GM19468 (cell line): Measurements from ENCODE around the gene ABCC2.
"Not testable (repeated sequence)": the region's sequence is repeated elsewhere in the genome, so short reads cannot be mapped to it uniquely, and the experiment has no call there.

Experiments used
- ATAC-seq: cut with Tn5 transposase; IDR thresholded peaks from one replicate; pipeline ENCODE4 v1.9.1; 2021; ENCODE audit warnings: mild to moderate bottlenecking, moderate library complexity, moderate number of reproducible peaks; ENCODE audit not compliant: unreplicated experiment; ENCODE audit errors: extremely low read depth

ABCC2 gene

DNA sequence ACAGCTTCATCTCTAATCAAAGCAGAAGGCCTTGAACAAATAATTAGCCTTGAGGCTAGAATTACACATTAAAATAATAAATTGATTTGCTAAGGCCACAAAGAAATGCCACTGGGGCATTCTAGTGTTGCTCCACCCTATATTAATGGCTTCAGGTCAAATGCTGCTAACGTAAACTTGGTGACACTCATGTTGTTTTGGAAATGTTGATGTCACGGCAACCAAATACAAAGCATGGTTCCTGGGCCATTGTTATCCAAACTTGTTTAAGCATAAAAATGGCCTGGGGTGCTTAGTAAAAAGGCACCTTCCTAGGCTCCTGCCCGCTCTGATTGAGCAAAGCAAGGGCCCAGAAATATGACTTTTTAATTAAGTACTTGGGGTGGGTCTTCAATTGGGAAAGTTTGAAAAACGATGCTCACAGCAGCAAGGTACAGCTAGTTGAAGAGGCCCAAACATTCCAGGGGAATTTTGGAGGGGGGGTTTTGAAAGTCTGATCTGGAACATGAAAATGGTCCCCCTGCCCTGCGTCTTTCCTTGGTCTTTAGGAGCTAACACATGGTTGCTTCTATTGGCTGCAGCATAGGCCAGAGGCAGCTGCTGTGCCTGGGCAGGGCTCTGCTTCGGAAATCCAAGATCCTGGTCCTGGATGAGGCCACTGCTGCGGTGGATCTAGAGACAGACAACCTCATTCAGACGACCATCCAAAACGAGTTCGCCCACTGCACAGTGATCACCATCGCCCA lies 67.8 kb downstream of the ABCC2 start:
- ATAC-seq = no peak

DNA sequence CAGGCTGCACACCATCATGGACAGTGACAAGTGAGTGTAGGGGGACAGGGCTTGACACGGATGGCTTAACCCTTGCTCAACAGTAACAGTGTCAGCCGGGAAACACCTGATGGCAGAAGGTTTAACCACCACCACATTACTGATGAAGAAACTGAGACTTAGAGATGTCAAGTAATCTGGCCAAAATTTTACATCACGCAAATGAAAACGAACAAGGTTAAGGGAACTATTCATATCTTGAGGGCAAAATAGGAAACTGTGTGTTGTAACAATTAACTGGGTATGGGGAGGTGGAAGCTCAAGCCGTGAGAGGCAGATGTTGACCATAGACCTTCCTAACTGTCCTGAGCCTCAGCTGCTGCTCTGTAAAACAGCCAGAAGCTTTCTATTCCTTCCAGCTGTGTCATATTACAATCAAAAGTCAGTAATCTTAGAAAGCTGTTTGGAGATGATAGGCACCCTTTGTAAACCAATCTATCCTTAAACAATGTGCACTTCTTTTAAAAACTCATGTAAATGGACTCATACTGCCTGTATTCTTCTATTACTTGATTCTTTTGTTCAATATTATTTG lies 68.4 kb downstream of the ABCC2 start:
- no peak for ATAC-seq

DNA sequence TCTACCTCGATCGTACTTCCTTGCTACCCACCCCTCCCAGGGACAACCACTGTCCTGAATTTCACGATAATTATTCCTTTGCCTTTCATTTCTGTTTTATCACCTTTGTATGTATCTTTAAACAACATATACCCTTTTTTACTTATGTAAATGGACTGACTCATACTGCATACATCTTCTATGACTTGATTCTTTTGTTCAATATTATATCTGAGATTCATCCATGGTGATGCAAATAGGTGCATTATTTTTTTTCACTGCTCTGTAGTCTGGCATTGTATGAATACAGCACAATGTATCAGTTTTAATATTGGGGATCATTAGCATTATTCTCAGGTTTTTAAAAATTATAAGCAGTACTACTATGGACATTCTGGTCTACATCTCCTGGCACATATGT lies 69.4 kb downstream of the ABCC2 start:
- ATAC-seq = no peak

DNA sequence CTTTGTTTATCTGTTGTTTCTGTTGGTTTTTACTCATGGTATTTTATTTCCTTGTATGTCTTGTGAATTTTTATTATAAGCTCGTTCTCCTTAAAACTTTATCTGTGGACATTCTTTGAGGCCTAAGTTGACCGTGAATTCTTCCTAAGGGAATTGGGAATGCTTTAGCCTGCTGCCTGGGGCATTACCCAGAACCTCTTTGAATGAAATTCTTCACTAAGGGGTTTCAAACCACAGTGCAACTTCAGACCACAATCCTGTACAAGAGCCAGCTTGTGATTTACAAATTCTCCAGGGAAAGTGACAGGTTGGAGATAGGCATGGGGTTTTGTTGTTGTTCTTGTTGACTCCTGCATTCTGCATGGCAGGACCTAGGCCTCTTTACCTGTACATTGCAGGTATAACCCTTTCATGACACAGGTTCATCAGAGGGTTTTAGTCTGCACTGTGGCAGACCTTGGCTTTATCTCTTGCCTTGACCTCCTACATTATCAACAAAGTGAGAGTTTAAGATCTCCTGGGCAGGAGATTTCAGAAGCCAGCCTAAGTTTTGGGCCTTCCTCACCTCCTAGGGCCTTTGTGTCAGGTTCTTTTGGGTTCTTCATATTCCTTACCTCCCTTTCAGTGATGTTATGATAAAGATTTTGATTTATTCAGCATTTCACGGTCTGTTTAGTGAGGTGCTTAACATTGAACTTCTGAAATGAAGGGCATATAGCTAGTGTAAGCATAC lies 70.2 kb downstream of the ABCC2 start:
- ATAC-seq = no peak

DNA sequence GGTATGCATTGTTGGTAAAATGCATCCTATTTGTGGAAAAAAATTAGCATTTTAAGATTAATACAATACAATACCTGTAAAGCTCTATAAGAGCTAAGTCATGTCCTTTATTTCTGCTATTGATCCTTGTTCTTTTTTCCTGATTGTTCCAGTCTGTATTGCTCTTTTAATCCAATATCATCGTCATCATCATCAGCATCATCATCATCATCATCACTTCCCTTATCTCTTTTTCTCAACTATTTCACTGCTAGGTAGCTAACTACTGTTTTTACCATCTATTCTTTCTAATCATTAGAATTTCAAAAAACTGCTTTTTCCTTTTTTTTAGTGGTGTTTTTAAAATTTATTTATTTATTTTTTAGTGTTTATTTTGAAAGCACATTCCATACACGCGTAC lies 71.2 kb downstream of the ABCC2 start:
- no peak for ATAC-seq

DNA sequence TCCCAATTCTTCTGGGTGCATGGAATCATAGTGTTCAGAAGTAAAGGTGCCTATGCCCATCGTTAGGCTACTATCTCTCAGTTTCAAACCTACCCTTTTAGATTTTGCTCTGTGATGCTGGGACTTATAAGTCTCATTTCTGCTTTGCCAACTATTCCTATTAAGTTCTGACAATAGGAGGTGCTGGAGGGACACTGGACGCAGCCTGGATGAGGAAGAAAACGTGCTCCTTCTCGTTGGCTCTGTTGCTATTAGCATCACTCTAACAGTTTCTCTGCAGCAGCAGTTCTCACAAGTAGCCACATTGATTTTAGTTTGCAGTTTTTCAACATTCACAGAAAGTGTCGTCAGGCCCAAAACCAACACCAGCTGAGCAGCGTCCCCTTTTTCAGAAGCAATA lies 72.4 kb downstream of the ABCC2 start:
- ATAC-seq = no peak

DNA sequence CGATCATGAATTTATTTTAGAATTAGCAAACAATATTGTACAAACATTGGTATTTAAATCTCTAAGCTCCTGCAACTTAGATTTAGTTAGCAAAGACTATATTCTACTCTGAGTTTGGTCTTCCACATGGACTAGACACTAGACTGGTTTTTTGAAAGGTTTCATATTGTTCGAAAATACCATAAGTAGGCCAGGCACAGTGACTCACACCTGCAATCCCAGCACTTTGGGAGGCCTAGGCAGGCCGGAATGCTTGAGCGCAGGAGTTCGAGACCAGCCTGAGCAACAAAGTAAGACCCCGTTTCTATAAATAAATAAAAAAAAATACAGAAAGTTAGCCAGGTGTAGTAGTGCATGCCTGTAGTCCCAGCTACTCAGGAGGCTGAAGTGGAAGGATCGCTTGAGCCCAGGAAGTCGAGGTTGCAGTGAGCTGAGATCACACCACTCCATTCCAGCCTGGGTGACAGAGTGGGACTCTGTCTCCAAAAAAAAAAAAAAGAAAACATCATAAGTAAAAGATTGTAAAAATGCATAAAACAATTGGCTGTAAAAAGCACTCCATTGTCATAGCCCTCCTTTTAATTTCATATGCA lies 73.1 kb downstream of the ABCC2 start:
- no peak for ATAC-seq

DNA sequence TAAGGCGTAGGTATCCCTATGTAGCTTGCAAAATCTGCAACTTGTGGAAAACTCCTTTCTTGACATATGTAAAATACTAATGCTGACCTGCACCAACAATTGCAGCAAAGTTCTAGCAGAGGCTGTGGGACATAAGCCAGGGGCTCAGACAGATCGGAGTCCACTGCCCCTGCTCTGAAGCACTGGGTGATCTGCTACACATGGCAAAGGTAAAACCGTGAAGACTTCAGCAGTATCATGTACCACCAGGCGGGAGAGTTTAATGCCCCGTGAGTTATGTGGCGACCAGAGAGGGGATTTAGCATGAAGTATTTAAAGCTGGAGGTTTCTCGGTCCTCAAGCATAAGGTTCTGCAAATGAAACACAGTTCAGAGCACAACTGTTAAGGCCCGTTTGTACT lies 76.4 kb downstream of the ABCC2 start:
- ATAC-seq = no peak

DNA sequence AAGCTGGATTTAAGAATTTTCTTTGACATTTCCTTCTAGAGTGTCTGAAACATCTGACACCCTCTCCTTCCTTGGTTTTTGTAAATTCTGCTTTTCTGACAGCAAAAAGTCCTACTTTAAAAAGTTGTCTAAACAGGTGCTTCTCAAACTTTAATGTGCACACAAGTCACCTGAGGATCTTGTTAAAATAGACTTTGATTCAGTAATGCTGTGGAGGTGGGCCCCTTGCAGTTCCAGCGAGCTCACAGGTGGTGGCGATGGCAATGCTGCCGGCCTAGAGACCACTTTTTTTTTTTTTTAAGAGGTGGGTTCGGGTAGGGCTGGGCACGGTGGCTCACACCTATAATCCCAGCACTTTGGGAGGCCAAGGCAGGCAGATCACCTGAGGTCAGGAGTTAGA lies 77.1 kb downstream of the ABCC2 start:
- ATAC-seq = no peak

DNA sequence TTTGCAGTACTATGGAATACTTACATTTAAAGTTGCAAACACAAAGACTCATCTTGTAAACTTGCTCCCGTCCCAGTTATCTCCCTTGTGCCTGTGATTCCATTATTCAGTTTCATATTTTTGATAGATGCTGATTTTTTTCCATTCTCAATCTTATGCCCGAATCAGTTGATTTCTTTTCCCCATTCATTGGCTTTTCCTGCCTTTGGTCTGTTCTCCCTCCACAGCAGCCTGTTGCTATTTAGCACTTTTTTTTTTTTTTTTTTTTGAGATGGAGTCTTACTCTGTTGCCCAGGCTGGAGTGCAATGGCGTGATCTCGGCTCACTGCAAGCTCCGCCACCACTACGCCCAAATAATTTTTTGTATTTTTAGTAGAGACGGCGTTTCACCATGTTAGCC lies 78.0 kb downstream of the ABCC2 start:
- ATAC-seq = no peak

DNA sequence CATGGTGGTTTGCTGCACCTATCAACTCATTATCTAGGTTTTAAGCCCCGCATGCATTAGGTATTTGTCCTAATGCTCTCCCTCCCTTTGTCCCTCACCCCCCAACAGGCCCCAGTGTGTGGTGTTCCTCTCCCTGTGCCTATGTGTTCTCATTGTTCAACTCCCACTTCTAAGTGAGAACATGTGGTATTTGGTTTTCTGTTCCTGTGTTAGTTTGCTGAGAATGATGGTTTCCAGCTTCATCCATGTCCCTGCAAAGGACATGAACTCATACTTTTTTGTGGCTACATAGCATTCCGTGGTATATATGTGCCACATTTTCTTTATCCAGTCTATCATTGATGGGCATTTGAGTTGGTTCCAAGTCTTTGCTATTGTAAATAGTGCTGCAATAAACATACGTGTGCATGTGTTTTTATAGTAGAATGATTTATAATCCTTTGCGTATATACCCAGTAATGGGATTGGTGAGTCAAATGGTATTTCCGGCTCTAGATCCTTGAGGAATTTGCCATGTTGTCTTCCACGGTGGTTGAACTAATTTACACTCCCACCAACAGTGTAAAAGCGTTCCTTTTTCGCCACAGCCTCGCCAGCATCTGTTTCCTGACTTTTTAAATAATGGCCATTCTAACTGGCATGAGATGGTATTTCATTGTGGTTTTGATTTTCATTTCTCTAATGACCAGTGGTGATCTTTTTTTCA lies 81.2 kb downstream of the ABCC2 start:
- ATAC-seq = not testable (repeated sequence)

DNA sequence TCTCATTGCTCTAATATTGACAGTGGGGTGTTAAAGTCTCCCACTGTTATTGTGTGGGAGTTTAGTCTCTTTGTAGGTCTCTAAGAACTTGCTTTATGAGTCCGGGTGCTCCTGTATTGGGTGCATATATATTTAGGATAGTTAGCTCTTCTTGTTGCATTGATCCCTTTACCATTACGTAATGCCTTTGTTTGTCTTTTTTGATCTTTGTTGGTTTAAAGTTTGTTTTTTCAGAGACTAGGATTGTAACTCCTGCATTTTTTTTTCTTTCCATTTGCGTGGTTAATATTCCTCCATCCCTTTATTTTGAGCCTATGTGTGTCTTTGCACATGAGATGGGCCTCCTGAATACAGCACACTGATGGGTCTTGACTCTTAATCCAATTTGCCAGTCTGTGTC lies 84.8 kb downstream of the ABCC2 start:
- not testable (repeated sequence) for ATAC-seq

DNA sequence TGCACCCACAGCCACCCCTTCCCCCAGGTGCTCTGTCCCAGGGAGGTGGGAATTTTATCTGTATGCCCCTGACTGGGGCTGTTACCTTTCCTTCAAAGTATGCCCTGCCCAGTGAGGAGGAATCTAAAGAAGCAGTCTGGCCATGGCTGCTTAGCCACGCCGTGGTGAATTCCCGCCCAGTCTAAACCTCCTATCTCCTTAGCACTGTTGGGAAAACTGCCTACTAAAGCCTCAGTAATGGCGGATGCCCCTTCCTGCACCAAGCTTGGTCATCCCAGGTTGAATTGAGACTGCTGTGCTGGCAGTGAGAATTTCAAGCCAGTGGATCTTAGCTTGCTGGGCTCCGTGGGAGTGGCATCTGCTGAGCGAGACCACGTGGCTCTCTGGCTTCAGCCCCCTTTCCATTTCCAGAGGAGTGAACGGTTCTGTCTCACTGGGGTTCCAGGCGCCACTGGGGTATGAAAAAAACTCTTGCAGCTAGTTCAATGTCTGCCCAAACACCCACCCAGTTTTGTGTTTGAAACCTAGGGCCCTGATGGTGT lies 87.2 kb downstream of the ABCC2 start:
- ATAC-seq = no peak

DNA sequence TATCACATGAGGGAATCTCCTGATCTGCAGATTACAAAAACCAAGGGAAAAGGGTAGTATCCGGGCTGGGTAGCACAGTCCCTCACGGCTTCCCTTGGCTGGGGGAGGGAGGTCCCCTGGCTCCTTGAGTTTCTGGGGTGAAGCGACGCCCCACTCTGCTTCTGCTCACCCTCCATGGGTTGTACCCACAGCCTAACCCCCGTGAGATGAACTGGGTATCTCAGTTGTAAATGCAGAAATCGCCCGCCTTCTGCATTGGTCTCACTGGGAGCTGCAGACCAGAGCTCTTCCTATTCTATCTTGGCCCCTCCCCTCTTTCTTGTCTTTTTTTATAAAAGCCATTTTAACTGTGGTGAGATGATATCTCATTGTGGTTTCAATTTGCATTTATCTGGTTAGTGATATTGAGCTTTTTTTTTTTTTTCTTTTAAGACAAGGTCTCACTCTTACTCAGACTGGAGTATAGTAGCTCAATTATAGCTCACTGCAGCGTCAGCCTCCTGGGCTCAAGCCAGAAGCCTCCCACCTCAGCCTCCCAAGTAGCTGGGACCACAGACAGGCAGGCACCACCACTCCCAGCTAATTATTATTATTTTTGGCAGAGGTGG lies 87.8 kb downstream of the ABCC2 start:
- no peak for ATAC-seq

DNA sequence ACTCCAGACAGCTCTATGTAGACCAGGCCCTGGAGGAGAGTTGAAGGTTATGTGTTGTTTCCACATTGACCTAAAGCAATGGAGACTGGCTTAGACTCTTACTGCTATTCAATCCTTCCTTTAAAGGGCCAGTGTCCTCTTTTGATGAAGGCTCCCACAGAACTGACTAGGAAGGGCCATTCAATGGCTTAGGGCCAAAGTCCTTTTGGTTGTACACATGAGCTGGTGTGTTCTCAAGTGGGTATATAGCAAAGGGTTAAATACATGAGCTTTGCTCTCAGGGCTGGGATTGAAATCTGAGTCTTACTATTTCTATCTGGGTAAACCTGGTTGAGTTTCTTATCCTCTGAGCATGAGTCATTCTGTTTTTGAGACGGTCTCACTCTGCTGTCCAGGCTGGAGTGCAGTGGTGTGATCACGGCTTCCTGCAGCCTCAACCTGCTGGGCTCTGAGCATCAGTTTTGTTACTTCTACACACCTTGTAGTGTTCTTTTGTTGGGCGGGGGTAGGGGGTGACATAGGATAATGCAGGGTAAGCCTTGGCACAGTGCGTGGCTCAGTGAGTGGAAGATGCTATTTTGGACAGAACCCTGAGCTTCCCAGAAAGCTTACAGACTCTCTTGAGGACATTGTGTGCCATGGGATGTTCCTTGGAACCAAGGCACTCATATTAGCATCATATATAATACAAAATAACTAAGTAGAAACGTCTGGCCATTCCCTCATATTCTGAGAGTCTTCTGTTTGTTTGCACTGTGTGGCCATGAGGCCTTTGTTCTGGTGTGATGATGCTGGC lies 90.1 kb downstream of the ABCC2 start:
- no peak for ATAC-seq

DNA sequence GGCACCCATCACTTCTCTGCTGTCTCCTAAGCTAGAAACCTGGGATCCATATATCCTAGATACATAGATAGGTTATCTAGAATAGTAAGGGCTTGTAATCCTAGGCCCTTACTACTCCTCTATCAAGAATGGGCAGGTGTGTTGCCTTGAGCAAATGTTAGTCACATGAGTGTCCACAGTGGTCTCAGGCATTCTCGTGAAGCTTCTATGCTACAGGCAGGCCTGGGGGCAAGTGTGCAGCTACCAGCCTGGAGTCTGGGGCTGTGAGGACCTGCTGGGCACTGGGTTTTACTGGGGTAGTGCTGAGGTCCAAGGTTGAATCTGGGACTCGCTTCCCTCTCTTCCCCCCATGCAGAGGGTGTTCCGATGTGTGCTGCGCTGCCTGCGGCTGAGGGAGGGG lies 91.4 kb downstream of the ABCC2 start:
- no peak for ATAC-seq

DNA sequence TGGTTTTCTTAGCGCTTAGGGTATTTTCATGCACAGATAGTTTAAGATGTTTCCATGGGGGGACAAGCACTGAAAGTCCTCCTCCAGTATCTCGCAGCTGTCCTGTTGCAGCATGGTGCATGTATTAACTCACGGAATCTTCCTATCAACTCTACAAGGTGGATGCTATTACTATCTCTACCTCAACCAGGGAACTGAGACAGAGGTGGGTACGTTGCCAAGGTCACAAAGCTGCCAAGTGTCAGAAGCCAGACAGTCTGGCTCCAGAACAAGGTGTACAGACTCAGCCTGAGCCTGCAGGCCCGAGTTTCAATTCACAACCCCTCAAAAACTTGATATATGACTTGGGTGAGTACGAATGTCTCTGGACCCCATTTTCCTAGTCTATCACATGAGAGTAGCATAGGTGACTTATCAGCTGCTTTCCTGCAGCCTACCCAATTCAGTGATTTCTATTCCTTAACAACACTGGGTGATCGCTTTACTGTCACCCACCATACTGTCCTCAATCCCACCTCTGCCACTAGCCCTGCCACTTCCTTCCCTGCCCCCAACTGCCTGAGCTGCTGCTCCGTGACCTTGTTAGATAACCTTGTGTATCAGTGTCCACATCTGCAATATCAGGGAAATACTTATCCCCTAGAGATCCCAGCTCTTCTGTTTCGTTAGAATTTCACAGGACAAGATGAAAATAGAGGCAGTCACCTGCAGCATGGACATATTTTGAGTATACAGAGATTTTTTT lies 92.1 kb downstream of the ABCC2 start:
- ATAC-seq = no peak

DNA sequence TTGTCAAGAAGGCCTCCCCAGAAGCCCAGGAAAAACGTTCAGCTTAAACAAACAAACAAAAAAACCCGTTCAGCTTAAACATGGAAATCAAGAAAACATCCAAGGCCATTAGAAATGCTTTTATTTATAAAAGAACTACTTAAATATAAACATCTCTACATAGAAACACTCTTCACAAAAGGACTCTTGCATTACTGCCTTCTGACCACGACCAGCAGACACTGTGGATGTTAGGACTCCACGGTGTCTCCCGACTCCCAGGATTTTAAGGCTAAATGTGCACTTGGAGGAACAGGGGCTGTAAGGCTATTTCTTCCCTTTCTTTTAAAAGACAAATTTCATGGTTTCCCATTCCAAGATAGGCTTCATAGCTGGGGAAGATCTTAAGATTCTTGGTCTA lies 93.0 kb downstream of the ABCC2 start:
- no peak for ATAC-seq
